HEK293T (cell line): ENCODE measurements around the gene GPRASP3.

Source experiments
- BHLHE40 ChIP-seq: fragments of 450-650 bp; IDR thresholded peaks from 2 replicates; pipeline ENCODE4 v1.6.1; 2016; ENCODE audit warnings: mild to moderate bottlenecking, moderate library complexity, borderline replicate concordance
- CTBP1 ChIP-seq: fragments of 450-650 bp; IDR thresholded peaks from 2 replicates; pipeline ENCODE4 v1.6.1; 2016; ENCODE audit warnings: borderline replicate concordance
- ELF4 ChIP-seq: fragments of 450-650 bp; IDR thresholded peaks from 2 replicates; pipeline ENCODE4 v1.6.1; 2017; ENCODE audit warnings: antibody characterized with exemption
- FOXK2 ChIP-seq: fragments of 450-650 bp; IDR thresholded peaks from 2 replicates; pipeline ENCODE4 v1.6.1; 2016; ENCODE audit warnings: mild to moderate bottlenecking
- LEF1 ChIP-seq: fragments of 450-650 bp; IDR thresholded peaks from 2 replicates; pipeline ENCODE4 v1.6.1; 2017; ENCODE audit warnings: mild to moderate bottlenecking, borderline replicate concordance
- SP1 ChIP-seq: fragments of 450-650 bp; IDR thresholded peaks from 2 replicates; pipeline ENCODE4 v1.6.1; 2017

GRCh38 chrX:102767287-102767686, 46.7 kb downstream of the GPRASP3 start:
- TF ChIP-seq CTBP1 (no peak), ELF4 (no peak), SP1 (no peak), LEF1 (no peak), FOXK2 (no peak), BHLHE40 (no peak)
